Cardiac septum (tissue), 1 donor: ENCODE results near the gene SEPTIN14. TPM values are rescaled to one million over a fixed set of nuclear protein-coding genes. Genes with fewer than 3 reads are reported as not detected.
"Not testable (repeated sequence)": the region's sequence is repeated elsewhere in the genome, so short reads cannot be mapped to it uniquely, and the experiment has no call there.

Experiments
- DNase-seq: peaks from one replicate; pipeline ENCODE4 v3.0.0-alpha.2; 2020; ENCODE audit warnings: low spot score
- intact Hi-C: fragments of 100-400 bp; cut with DNase I; formaldehyde crosslinking; loops from one replicate; pipeline ENCODE4 v1.14.0; 2022
- total RNA-seq: library from RNA; stranded (reverse); fragmentation: NEBNext Ultra II Directional; extraction: Animal tissue kit (Norgen Biotek cat#: 25700); gene quantifications from one replicate; pipeline ENCODE4 v1.2.1, GENCODE V29; 2021
- donor health status: DM: no; HTN: no; CAD: no.

The SEPTIN14 gene
- total RNA-seq, 1 donor from 2014 or later = not detected

- intact Hi-C loops = no loop called here
- no peak for DNase-seq
Observed at GRCh38 chr7:55787796-55788195, 74.8 kb downstream of the SEPTIN14 start.

DNA sequence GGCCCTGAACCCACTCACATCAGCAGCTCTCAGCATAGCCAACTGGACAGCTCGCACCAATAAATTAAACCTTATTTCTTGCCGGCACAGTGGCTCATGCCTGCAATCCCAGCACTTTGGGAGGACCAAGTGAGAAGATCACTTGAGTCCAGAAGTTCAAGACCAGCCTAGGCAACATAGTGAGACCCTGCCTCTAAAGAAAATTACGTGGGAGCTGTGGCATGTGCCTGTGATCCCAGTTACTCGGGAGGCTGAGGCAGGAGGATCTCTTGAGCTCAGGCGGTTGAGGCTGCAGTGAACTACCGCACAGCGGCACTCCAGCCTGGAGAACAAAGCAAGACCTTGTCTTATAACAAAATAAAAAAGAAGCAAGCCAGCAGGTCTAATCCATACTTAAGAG, 75.7 kb downstream of the SEPTIN14 start:
- intact Hi-C loops = no loop called here
- DNase-seq = no peak

- intact Hi-C loops, DNase-seq: not testable (repeated sequence)
Observed at GRCh38 chr7:55785444-55785843, 77.1 kb downstream of the SEPTIN14 start.

- DNase-seq = no peak
- intact Hi-C loops = no loop called here
Observed at GRCh38 chr7:55784151-55784550, 78.4 kb downstream of the SEPTIN14 start.

DNA sequence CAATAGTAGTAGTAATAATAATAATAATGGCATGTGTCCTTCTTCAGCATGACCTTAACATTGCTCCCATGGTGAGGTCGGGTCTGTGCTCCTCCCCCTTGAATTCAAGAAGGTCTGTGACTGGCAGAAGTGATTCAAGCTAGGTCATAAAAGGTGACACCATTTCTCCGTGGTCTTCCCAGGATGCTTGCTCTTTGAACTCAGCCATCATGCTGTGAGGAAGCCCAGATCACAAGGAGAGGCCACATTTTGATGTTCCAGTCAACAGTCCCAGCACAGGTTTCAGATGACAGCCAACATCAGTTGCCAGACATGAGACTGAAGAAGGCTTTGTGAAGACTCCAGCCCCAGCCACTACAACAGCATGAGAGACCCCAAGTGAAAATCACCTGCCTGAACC, 83.9 kb downstream of the SEPTIN14 start:
- intact Hi-C loops = no loop called here
- no peak for DNase-seq

GRCh38 chr7:55776196-55776595, 86.4 kb downstream of the SEPTIN14 start:
- DNase-seq = no peak
- intact Hi-C loops = no loop called here

GRCh38 chr7:55775051-55775420, 87.5 kb downstream of the SEPTIN14 start:
- DNase-seq = no peak
- intact Hi-C loops = no loop called here

DNA sequence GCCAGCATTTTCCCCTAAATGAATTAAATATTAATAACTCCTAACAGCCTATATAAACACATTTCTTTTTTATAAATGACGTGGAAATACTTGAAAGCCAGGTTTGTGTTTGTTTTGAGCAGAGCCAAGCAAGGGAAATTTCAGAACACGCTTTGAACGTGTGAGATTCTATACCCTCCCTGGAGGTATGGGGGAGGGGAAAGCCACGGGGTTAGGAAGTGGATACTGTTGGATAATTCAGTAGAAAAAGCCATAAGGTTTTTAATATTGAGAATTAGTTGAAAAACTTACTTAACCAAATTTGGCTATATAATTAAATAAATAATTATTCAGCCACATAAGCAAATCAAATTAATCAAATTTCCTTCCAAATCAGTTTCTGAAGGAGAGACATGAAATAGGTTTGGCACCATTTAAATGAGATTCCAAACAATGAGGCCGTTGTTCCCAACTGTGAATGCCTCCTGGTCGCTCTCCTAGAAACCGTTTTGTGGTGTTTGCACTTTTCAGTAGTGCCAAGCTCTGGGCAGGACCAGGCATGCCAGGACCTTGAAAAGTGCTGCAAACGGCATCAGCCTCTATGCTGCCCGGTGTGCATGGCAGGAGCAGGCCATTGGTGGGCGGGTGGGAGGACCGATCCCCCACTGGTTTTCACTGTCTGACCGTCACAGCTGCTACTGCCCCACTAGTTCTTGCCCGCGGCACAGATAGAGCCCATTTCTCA, 88.1 kb downstream of the SEPTIN14 start:
- DNase-seq = no peak
- intact Hi-C loops = no loop called here

DNA sequence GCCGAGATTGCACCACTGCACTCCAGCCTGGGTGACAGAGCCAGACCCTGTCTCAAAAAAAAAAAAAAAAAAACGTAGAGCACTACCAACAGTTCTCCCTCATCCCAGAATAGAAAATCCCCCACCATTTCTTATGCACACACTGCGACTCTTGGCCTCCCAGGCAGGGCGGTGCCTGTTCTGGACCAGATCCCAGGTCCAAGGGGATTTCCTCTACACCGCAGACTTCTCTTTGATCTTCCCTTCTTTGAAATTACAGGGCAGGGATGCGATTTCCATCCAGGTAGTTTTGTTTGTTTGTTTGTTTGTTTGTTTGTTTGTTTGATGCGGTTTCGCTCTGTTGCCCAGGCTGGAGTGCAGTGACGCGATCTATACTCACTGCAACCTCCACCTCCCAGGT, 91.8 kb downstream of the SEPTIN14 start:
- no peak for DNase-seq
- intact Hi-C loops = no loop called here

DNA sequence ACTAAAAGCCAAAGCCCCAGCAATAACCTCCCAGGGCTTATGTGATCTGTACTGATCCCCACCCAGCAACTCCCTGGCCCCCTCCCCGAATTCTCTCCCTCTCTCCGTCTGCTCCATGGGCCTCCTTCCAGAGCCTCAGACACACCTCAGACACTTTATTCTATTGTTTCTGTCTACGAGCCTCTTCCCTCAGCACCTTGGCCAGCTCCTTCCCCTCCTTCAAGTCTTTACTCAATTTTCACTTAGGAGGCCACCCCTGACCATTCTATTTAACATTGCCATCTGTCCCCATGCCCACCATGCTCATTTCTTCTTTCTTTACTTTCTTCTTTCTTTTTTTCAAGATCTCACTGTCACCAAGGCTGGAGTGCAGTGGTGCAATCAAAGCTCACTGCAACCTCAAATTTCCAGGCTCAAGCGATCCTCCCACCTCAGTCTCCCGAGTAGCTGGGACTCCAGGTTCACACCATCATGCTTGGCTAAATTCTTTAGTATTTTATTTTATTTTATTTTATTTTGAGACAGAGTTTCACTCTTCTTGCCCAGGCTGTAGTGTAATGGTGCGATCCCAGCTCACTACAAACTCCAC, 109.2 kb downstream of the SEPTIN14 start:
- intact Hi-C loops, DNase-seq: not testable (repeated sequence)

DNA sequence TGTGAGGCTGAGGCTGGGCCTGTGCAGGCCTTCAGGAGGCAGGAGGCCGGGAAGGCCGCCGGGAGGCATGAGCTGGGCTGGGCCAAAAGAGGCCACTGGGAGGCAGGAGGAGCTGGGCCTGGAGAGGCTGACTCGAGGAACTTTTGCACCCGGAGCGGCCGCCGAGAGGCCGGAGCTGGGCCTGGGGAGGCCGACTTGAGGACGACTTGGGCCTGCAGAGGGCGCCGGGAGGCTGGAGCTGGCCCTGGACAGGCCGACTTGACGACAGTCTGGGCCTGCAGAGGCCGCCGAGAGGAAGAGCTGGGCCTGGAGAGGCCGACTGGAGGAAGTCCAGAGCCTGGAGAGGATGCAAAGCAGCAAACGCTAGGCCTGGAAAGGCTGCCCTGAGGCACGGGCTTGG, 117.8 kb downstream of the SEPTIN14 start:
- intact Hi-C loops, DNase-seq: not testable (repeated sequence)

Other genes with a start within 250 kb of the SEPTIN14 start
- 2.5 TPM for gene ZNF713, start 24.7 kb upstream of the SEPTIN14 start, total RNA-seq
- gene MRPS17, start 89.1 kb upstream of the SEPTIN14 start, total RNA-seq = 13.4 TPM
- gene NIPSNAP2, start 101.8 kb upstream of the SEPTIN14 start, total RNA-seq = 251 TPM
- gene PSPH, start 188.7 kb upstream of the SEPTIN14 start, total RNA-seq = 9.7 TPM
- gene CCT6A, start 189.0 kb upstream of the SEPTIN14 start, total RNA-seq = 74.0 TPM
- gene SUMF2, start 201.5 kb upstream of the SEPTIN14 start, total RNA-seq = 32.3 TPM
- gene PHKG1, start 230.2 kb upstream of the SEPTIN14 start, total RNA-seq = 15.3 TPM
- 394 TPM for gene CHCHD2, start 243.7 kb upstream of the SEPTIN14 start, total RNA-seq